MM.1S (cell line): ENCODE measurements around the gene ASMTL.

ENCODE experiments used
- DNase-seq: peaks from one replicate; pipeline ENCODE4 v3.0.0-alpha.2; 2015
- H2AFZ ChIP-seq: fragments of 300-600 bp; sonication (generic); 2 replicates; pipeline ENCODE4 v1.6.0; 2016; ENCODE audit warnings: antibody characterized with exemption, low read length
- H3F3A ChIP-seq: fragments of 300-600 bp; sonication (generic); 2 replicates; pipeline ENCODE4 v1.6.1; 2016; ENCODE audit warnings: mild to moderate bottlenecking, antibody characterized with exemption, low read length, moderate library complexity, mixed read lengths; ENCODE audit not compliant: insufficient read depth
- H3K27ac ChIP-seq: fragments of 300-600 bp; sonication (generic); 2 replicates; pipeline ENCODE4 v1.5.1; 2016; ENCODE audit warnings: mild to moderate bottlenecking, low read length
- H3K27me3 ChIP-seq: fragments of 300-600 bp; sonication (generic); replicated peaks from 2 replicates; pipeline ENCODE4 v1.6.0; 2016; ENCODE audit warnings: low read length; ENCODE audit not compliant: insufficient read depth
- H3K36me3 ChIP-seq: fragments of 300-600 bp; sonication (generic); replicated peaks from 2 replicates; pipeline ENCODE4 v1.6.1; 2016; ENCODE audit warnings: mild to moderate bottlenecking, low read length, mixed read lengths; ENCODE audit not compliant: insufficient read depth
- H3K4me1 ChIP-seq: fragments of 300-600 bp; sonication (generic); 2 replicates; pipeline ENCODE4 v1.6.1; 2016; ENCODE audit warnings: low read length, mixed read lengths
- H3K4me2 ChIP-seq: fragments of 300-600 bp; sonication (generic); 2 replicates; pipeline ENCODE4 v1.6.0; 2016; ENCODE audit warnings: low read depth, low read length
- H3K4me3 ChIP-seq: fragments of 300-600 bp; sonication (generic); 2 replicates; pipeline ENCODE4 v1.5.1; 2016; ENCODE audit warnings: low read length, mixed read lengths
- H3K79me2 ChIP-seq: fragments of 300-600 bp; sonication (generic); 2 replicates; pipeline ENCODE4 v1.6.1; 2016; ENCODE audit warnings: mixed run types, low read length, mixed read lengths
- H3K9ac ChIP-seq: fragments of 300-600 bp; sonication (generic); 2 replicates; pipeline ENCODE4 v1.6.1; 2016; ENCODE audit warnings: low read length, mixed read lengths
- H3K9me2 ChIP-seq: fragments of 300-600 bp; sonication (generic); replicated peaks from 2 replicates; pipeline ENCODE4 v1.6.1; 2016; ENCODE audit warnings: mild to moderate bottlenecking, low read length, mixed read lengths; ENCODE audit not compliant: insufficient read depth
- H3K9me3 ChIP-seq: fragments of 300-600 bp; sonication (generic); replicated peaks from 2 replicates; pipeline ENCODE4 v1.6.1; 2016; ENCODE audit warnings: mild to moderate bottlenecking, low read length, mixed read lengths; ENCODE audit not compliant: insufficient read depth
- H4K20me1 ChIP-seq: fragments of 300-600 bp; sonication (generic); 2 replicates; pipeline ENCODE4 v1.6.1; 2016; ENCODE audit warnings: mild to moderate bottlenecking, low read length, moderate library complexity, mixed read lengths; ENCODE audit not compliant: insufficient read depth
- EZH2 ChIP-seq: fragments of 300-600 bp; sonication (generic); optimal IDR thresholded peaks from 2 replicates; pipeline ENCODE3; 2017; ENCODE audit warnings: low read depth, mild to moderate bottlenecking, antibody characterized with exemption, low read length, mixed read lengths
- EZH2phosphoT487 ChIP-seq: fragments of 300-600 bp; sonication (generic); IDR thresholded peaks from 2 replicates; pipeline ENCODE4 v1.6.1; 2018; ENCODE audit warnings: antibody characterized with exemption, low read length
- TF ChIP-seq, protein P1 (sequence below): fragments of 300-600 bp; sonication (generic); IDR thresholded peaks from 2 replicates; pipeline ENCODE4 v1.5.1; 2016; ENCODE audit warnings: antibody characterized with exemption, low read length, mixed read lengths

ASMTL gene

GRCh38 chrX:1477229-1477628, 24.5 kb upstream of the ASMTL start:
- Histone ChIP-seq H3K27me3 (no peaks in the 10 kb centered on the region), H3K9ac (no peak overlapping the region), H3K4me1 (peaks cover 9% of the 10 kb centered on the region; the same call in 1 of the 2 replicates), H3K79me2 (peaks cover 58% of the 10 kb centered on the region), H3F3A (peaks cover 8% of the 10 kb centered on the region; the same call in 1 of the 2 replicates), H3K4me3 (no peak overlapping the region), H3K27ac (no peak overlapping the region), H3K9me3 (no peaks in the 10 kb centered on the region), H2AFZ (no peak overlapping the region), H4K20me1 (no peaks in the 10 kb centered on the region), H3K4me2 (no peak overlapping the region), H3K36me3 (no peaks in the 10 kb centered on the region), H3K9me2 (no peaks in the 10 kb centered on the region)
- TF ChIP-seq, protein P1, sequence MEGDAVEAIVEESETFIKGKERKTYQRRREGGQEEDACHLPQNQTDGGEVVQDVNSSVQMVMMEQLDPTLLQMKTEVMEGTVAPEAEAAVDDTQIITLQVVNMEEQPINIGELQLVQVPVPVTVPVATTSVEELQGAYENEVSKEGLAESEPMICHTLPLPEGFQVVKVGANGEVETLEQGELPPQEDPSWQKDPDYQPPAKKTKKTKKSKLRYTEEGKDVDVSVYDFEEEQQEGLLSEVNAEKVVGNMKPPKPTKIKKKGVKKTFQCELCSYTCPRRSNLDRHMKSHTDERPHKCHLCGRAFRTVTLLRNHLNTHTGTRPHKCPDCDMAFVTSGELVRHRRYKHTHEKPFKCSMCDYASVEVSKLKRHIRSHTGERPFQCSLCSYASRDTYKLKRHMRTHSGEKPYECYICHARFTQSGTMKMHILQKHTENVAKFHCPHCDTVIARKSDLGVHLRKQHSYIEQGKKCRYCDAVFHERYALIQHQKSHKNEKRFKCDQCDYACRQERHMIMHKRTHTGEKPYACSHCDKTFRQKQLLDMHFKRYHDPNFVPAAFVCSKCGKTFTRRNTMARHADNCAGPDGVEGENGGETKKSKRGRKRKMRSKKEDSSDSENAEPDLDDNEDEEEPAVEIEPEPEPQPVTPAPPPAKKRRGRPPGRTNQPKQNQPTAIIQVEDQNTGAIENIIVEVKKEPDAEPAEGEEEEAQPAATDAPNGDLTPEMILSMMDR = no peak
- TF ChIP-seq EZH2phosphoT487 (no peak), EZH2 (no peak)
- no peak for DNase-seq

- H3K79me2 ChIP-seq = peaks cover 63% of the 10 kb centered on the region
Observed at GRCh38 chrX:1476682-1477081, 24.0 kb upstream of the ASMTL start.

GRCh38 chrX:1475881-1476280, 23.2 kb upstream of the ASMTL start:
- H2AFZ ChIP-seq = no peak overlapping the region
- H3F3A ChIP-seq = no peaks in the 10 kb centered on the region
- no peaks in the 10 kb centered on the region for H3K9me3 ChIP-seq
- peaks cover 9% of the 10 kb centered on the region; the same call in 1 of the 2 replicates for H3K4me1 ChIP-seq
- H4K20me1 ChIP-seq = no peaks in the 10 kb centered on the region
- peaks cover 60% of the 10 kb centered on the region for H3K79me2 ChIP-seq
- H3K36me3 ChIP-seq = no peaks in the 10 kb centered on the region
- no peak overlapping the region for H3K9ac ChIP-seq
- H3K4me2 ChIP-seq = no peak overlapping the region
- TF ChIP-seq, protein P1 = no peak
- no peak for TF ChIP-seq EZH2phosphoT487
- no peak for TF ChIP-seq EZH2
- no peaks in the 10 kb centered on the region for H3K9me2 ChIP-seq
- no peak for DNase-seq
- no peak overlapping the region for H3K4me3 ChIP-seq
- no peaks in the 10 kb centered on the region for H3K27me3 ChIP-seq
- no peak overlapping the region for H3K27ac ChIP-seq

More at GRCh38 chrX:1476682-1477081, 24.0 kb upstream of the ASMTL start:
- H3K4me1 ChIP-seq = peaks cover 14% of the 10 kb centered on the region; the same call in 1 of the 2 replicates
- H2AFZ ChIP-seq = no peak overlapping the region
- DNase-seq = no peak
- H4K20me1 ChIP-seq = no peaks in the 10 kb centered on the region
- H3K27me3 ChIP-seq = no peaks in the 10 kb centered on the region
- H3K9ac ChIP-seq = no peak overlapping the region
- no peaks in the 10 kb centered on the region for H3K9me2 ChIP-seq
- H3K4me2 ChIP-seq = no peak overlapping the region
- no peaks in the 10 kb centered on the region for H3K36me3 ChIP-seq
- H3K4me3 ChIP-seq = no peak overlapping the region
- no peaks in the 10 kb centered on the region for H3K9me3 ChIP-seq
- H3K27ac ChIP-seq = no peak overlapping the region
- TF ChIP-seq EZH2 (no peak), EZH2phosphoT487 (no peak)
- TF ChIP-seq, protein P1 = no peak
- H3F3A ChIP-seq = peaks cover 3% of the 10 kb centered on the region; the same call in 1 of the 2 replicates
